Spleen (tissue), 11 donors: ENCODE data around the gene FBLN5. TPM values are rescaled to one million over a fixed set of nuclear protein-coding genes. Genes with fewer than 3 reads are reported as not detected.
"Not testable (repeated sequence)": the region's sequence is repeated elsewhere in the genome, so short reads cannot be mapped to it uniquely, and the experiment has no call there.

Experiments used
- DNase-seq: peaks from one replicate; pipeline ENCODE4 v3.0.0-alpha.2; 2020
- H3K27ac ChIP-seq, 8 donors: fragments of 200-600 bp; sonication (generic) in 7 of 8; 1 replicate in 4 of 8; 2 replicates in 4 of 8; pipeline versions ENCODE4 v1.5.0 to v1.8.0; 2016 to 2021; ENCODE audit warnings: inconsistent platforms in 4 of 8, mild to moderate bottlenecking in 4 of 8, moderate library complexity in 1 of 8
- H3K27me3 ChIP-seq, 7 donors: fragments of 200-600 bp; sonication (generic) in 6 of 7; replicated peaks in 1 of 7; 1 replicate in 4 of 7; 2 replicates in 3 of 7; pipeline versions ENCODE4 v1.5.0 to v1.8.0; 2016 to 2021; ENCODE audit warnings: inconsistent platforms in 3 of 7, mild to moderate bottlenecking in 1 of 7
- H3K36me3 ChIP-seq, 6 donors: fragments of 200-600 bp; sonication (generic) in 5 of 6; 1 replicate in 4 of 6; 2 replicates in 2 of 6; pipeline versions ENCODE4 v1.5.0 to v1.8.0; 2016 to 2021; ENCODE audit warnings: inconsistent platforms in 2 of 6
- H3K4me1 ChIP-seq, 6 donors: fragments of 200-600 bp; sonication (generic) in 5 of 6; 1 replicate in 3 of 6; 2 replicates in 3 of 6; pipeline versions ENCODE4 v1.5.0 to v1.8.0; 2016 to 2021; ENCODE audit warnings: inconsistent platforms in 3 of 6
- H3K4me3 ChIP-seq, 8 donors: fragments of 200-600 bp; sonication (generic) in 7 of 8; 1 replicate in 4 of 8; 2 replicates in 4 of 8; pipeline versions ENCODE4 v1.5.0 to v1.8.0; 2016 to 2021; ENCODE audit warnings: inconsistent platforms in 4 of 8, mild to moderate bottlenecking in 4 of 8, moderate library complexity in 2 of 8
- H3K9me3 ChIP-seq, 8 donors: fragments of 200-600 bp; sonication (generic) in 7 of 8; 1 replicate in 4 of 8; 2 replicates in 4 of 8; pipeline versions ENCODE4 v1.5.0 to v1.8.0; 2016 to 2021; ENCODE audit warnings: inconsistent platforms in 4 of 8
- CTCF ChIP-seq, 11 experiments: fragments of 200-600 bp in 7 of 11; fragments of 450-650 bp in 4 of 11; sonication (generic) in 4 of 11; IDR thresholded peaks in 8 of 11; conservative IDR thresholded peaks in 3 of 11; 1 replicate in 7 of 11; 2 replicates in 4 of 11; pipeline versions ENCODE4 v1.4.0 to v1.8.0; 2016 to 2021; ENCODE audit warnings: antibody characterized with exemption in 11 of 11, inconsistent platforms in 4 of 11, mild to moderate bottlenecking in 1 of 11
- POLR2A ChIP-seq, 3 donors: fragments of 450-650 bp; IDR thresholded peaks; one replicate each; pipeline ENCODE4 v1.5.1; 2017; ENCODE audit warnings: antibody characterized with exemption in 3 of 3, mild to moderate bottlenecking in 1 of 3
- POLR2AphosphoS5 ChIP-seq, 3 donors: sonication (generic); formaldehyde crosslinking; IDR thresholded peaks; one replicate each; pipeline ENCODE4 v1.5.1; 2017; ENCODE audit warnings: antibody characterized with exemption in 3 of 3
- WGBS, 5 donors: extraction: QIAGEN DNeasy Blood & Tissue Kit in 3 of 5; methylation state at CpG; one replicate each; pipeline versions ENCODE4 v1.1.5 to v1.1.7; 2013 to 2018; 5-methylcytosine and 5-hydroxymethylcytosine counted together
- intact Hi-C: fragments of 100-400 bp; cut with DNase I; formaldehyde crosslinking; loops from one replicate; pipeline ENCODE4 v1.15.0; 2023; ENCODE audit warnings: low total_unique reads
- polyA plus RNA-seq, 3 donors: library from polyadenylated mRNA; stranded (reverse); fragments of 200-250 nt; gene quantifications; one replicate each; pipeline ENCODE4 v1.2.1, GENCODE V29; 2013
- total RNA-seq, 7 donors: library from RNA; depleted of rRNA in 3 of 7; stranded (reverse); fragments of >200 nt in 3 of 7; fragmentation: NEBNext Ultra II Directional in 4 of 7; extraction: Animal tissue kit (Norgen Biotek cat#: 25700) in 4 of 7; gene quantifications; one replicate each; pipeline versions ENCODE4 v1.1.0 to v1.2.1, GENCODE V29; 2016 to 2021
- donor health status: healthy with polysubstance abuse.
- donor health status: DM: no; HTN: no; CAD: no; lungs with moderate emphysema.
- donor health status: DM: no; HTN: no; CAD: no.
- donor health status: Bipolar disorder and iron deficiency.
- donor health status: healthy.
- donor health status: DM: no; HTN: no; CAD: no.
- donor health status: DM: yes; HTN: yes; CAD: no.

Gene FBLN5
- total and polyA plus RNA-seq, 10 donors, result 26.4 to 396 (median 102) TPM

GRCh38 chr14:91851563-91851962, 95.9 kb downstream of the FBLN5 start:
- H3K36me3 ChIP-seq, result peaks cover 0 to 7% (median 0%) of the 10 kb centered on the region in 6 donors
- intact Hi-C loops, result no loop called here
- no peak for TF ChIP-seq POLR2A (IDR thresholded peaks at IDR 0.05)
- TF ChIP-seq CTCF (IDR thresholded peaks at IDR 0.05 in 8 of 11, conservative IDR thresholded peaks at IDR 0.05 in 3 of 11), result no peak
- no peak for TF ChIP-seq POLR2AphosphoS5 (IDR thresholded peaks at IDR 0.05)
- no peaks in the 10 kb centered on the region for H3K9me3 ChIP-seq
- H3K27ac ChIP-seq, result no peak overlapping the region
- WGBS, 5 donors, result 33 to 61% (median 47%) methylated on average over 1 of the region's 1 CpG
- peaks cover 0 to 66% (median 25%) of the 10 kb centered on the region in 6 donors for H3K4me1 ChIP-seq
- no peak overlapping the region for H3K4me3 ChIP-seq
- no peak for DNase-seq
- H3K27me3 ChIP-seq, result no peaks in the 10 kb centered on the region

GRCh38 chr14:91848504-91849001, 98.9 kb downstream of the FBLN5 start:
- Histone ChIP-seq H3K36me3 (peaks cover 0 to 7% (median 0%) of the 10 kb centered on the region in 6 donors), H3K27ac (no peak overlapping the region), H3K4me1 (peaks cover 0 to 48% (median 16%) of the 10 kb centered on the region in 6 donors), H3K27me3 (no peaks in the 10 kb centered on the region), H3K9me3 (no peaks in the 10 kb centered on the region), H3K4me3 (no peak overlapping the region)
- TF ChIP-seq POLR2A (IDR thresholded peaks at IDR 0.05) (no peak), POLR2AphosphoS5 (IDR thresholded peaks at IDR 0.05) (no peak), CTCF (IDR thresholded peaks at IDR 0.05 in 8 of 11, conservative IDR thresholded peaks at IDR 0.05 in 3 of 11) (no peak)
- intact Hi-C loops, result no loop called here
- 68 to 84% (median 78%) methylated on average over 4 of the region's 4 CpGs for WGBS, 5 donors
- no peak for DNase-seq

GRCh38 chr14:91847693-91848092, 99.8 kb downstream of the FBLN5 start:
- WGBS, 5 donors, result 39 to 71% (median 56%) methylated on average over 1 of the region's 1 CpG
- Histone ChIP-seq H3K27me3 (no peaks in the 10 kb centered on the region), H3K4me3 (no peak overlapping the region), H3K4me1 (peaks cover 0 to 49% (median 17%) of the 10 kb centered on the region in 6 donors), H3K27ac (peak overlapping the region in 1 of 8 donors; percentile 8), H3K36me3 (peaks cover 0 to 7% (median 0%) of the 10 kb centered on the region in 6 donors), H3K9me3 (no peaks in the 10 kb centered on the region)
- no peak for DNase-seq
- TF ChIP-seq POLR2A (IDR thresholded peaks at IDR 0.05) (no peak), CTCF (IDR thresholded peaks at IDR 0.05 in 8 of 11, conservative IDR thresholded peaks at IDR 0.05 in 3 of 11) (no peak), POLR2AphosphoS5 (IDR thresholded peaks at IDR 0.05) (no peak)
- intact Hi-C loops, result no loop called here

GRCh38 chr14:91845652-91846051, 101.8 kb downstream of the FBLN5 start:
- DNase-seq, result no peak
- Histone ChIP-seq H3K27ac (no peak overlapping the region), H3K4me1 (peaks cover 0 to 40% (median 15%) of the 10 kb centered on the region in 6 donors), H3K27me3 (no peaks in the 10 kb centered on the region), H3K9me3 (no peaks in the 10 kb centered on the region), H3K36me3 (no peaks in the 10 kb centered on the region), H3K4me3 (no peak overlapping the region)
- WGBS, 5 donors, result 82 to 98% (median 90%) methylated on average over 2 of the region's 2 CpGs
- TF ChIP-seq POLR2AphosphoS5 (IDR thresholded peaks at IDR 0.05), result no peak
- TF ChIP-seq POLR2A (IDR thresholded peaks at IDR 0.05), result no peak
- TF ChIP-seq CTCF (IDR thresholded peaks at IDR 0.05 in 8 of 11, conservative IDR thresholded peaks at IDR 0.05 in 3 of 11), result no peak
- intact Hi-C loops, result no loop called here

GRCh38 chr14:91845056-91845455, 102.4 kb downstream of the FBLN5 start:
- intact Hi-C loops, DNase-seq: not testable (repeated sequence)

More at GRCh38 chr14:91845056-91845455, 102.4 kb downstream of the FBLN5 start:
- H3K27ac ChIP-seq, H3K27me3 ChIP-seq, H3K4me3 ChIP-seq, H3K36me3 ChIP-seq, H3K9me3 ChIP-seq: not testable (repeated sequence)
- WGBS, 5 donors, result 92 to 97% (median 97%) methylated on average over 8 of the region's 8 CpGs
- H3K4me1 ChIP-seq, result peaks cover 0 to 41% (median 15%) of the 10 kb centered on the region in 6 donors
